ENCODE measurements around the gene CORO6. TPM values are rescaled to one million over a fixed set of nuclear protein-coding genes. Genes with fewer than 3 reads are reported as not detected.

The CORO6 gene
- total RNA-seq, 2 experiments from 2014 or later = 13.9 to 14.2 TPM

DNA sequence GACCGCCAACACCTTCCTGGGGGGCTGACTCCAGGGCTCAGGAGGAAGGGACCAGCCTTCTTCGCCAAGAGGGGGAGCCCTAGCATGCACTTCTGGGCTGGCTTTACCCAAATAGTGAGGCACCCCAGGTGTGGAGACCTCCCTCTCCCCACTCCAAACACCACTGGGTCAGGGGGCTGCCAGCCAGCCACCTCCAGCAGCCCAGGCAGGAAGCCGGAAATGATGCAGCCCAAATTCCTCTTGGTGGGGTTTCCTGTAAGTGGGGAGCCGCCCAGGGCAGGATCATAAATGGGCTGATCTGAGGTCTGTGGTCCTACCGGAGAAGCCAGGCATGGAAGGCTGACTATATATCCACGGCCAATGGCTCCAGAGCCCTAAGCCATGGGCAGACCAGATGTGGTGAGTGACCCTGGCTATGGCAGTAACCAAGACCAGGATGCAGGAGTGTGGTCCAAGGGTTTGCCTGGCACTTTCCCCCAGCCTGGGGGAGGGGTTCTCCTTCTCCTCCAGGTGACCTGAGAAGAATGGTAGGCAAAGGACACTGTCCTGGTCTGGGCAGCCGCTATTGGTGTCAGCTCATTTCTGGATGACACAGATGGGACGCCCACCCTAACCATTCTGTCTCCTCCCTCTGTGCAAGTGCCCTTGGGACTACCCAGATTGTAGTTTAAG, 37.5 kb downstream of the CORO6 start:
- ATAC-seq (no peak), DNase-seq (peak; percentile 52)
- Mint-ChIP-seq H3K27me3 (no peaks in the 10 kb centered on the region), H3K4me3 (peak overlapping the region; percentile 54), H3K4me1 (peaks cover 51% of the 10 kb centered on the region), H3K36me3 (ENCODE audit: low read depth) (peaks cover 34% of the 10 kb centered on the region), H3K9me3 (ENCODE audit: low read depth) (no peaks in the 10 kb centered on the region), H3K27ac (peak overlapping the region; percentile 85)
- ChIA-PET POLR2A (no interaction called here), CTCF (interaction anchor here (0.6 to 2.0 kb wide), 9 partner anchors 10 to 501 kb away, joined by 3 to 7 read pairs (median 3); partner anchors contain the start of gene SSH2)
- intact Hi-C loops (cut with DNase I, micrococcal nuclease) = no loop called here

DNA sequence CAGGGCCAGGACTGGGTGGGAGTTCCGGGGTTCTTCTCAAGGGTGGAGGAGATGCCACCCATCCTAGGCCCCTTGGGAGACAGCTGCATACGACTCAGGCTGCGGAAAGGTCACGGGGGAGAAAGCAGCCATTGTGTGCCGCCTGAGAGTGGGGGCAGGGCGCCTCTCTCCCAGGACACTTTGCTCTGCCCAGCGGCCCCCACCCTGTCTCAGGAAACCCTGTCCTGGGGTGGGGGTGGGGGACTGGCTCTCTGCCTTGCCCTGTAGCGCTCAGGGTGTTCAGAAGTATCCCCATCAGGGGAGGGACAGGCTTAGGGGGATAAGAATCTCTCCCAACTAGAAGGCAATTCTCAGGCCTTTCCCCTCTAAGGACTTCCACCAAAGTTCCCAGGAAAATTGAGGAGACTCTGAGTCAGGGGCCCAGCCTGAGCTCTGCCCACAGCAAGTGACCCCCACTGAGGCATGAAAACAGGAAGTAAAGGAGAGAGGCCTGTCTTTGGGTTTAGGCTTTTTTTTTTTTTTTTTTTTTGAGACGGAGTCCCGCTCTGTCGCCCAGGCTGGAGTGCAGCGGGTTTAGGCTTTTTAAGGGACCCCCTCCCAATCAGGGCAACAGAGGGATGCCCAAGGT, 38.1 kb downstream of the CORO6 start:
- ChIA-PET CTCF (interaction anchor here (0.6 to 1.0 kb wide), 2 partner anchors 9 to 396 kb away, joined by 3 to 5 read pairs; no protein-coding TSS in a partner anchor), POLR2A (no interaction called here)
- intact Hi-C loops (cut with DNase I, micrococcal nuclease) = no loop called here
- Mint-ChIP-seq H3K4me3 (no peak overlapping the region), H3K36me3 (ENCODE audit: low read depth) (peaks cover 39% of the 10 kb centered on the region), H3K27me3 (no peaks in the 10 kb centered on the region), H3K9me3 (ENCODE audit: low read depth) (no peaks in the 10 kb centered on the region), H3K4me1 (peaks cover 47% of the 10 kb centered on the region), H3K27ac (peak overlapping the region; percentile 85)
- DNase-seq (no peak), ATAC-seq (no peak)

DNA sequence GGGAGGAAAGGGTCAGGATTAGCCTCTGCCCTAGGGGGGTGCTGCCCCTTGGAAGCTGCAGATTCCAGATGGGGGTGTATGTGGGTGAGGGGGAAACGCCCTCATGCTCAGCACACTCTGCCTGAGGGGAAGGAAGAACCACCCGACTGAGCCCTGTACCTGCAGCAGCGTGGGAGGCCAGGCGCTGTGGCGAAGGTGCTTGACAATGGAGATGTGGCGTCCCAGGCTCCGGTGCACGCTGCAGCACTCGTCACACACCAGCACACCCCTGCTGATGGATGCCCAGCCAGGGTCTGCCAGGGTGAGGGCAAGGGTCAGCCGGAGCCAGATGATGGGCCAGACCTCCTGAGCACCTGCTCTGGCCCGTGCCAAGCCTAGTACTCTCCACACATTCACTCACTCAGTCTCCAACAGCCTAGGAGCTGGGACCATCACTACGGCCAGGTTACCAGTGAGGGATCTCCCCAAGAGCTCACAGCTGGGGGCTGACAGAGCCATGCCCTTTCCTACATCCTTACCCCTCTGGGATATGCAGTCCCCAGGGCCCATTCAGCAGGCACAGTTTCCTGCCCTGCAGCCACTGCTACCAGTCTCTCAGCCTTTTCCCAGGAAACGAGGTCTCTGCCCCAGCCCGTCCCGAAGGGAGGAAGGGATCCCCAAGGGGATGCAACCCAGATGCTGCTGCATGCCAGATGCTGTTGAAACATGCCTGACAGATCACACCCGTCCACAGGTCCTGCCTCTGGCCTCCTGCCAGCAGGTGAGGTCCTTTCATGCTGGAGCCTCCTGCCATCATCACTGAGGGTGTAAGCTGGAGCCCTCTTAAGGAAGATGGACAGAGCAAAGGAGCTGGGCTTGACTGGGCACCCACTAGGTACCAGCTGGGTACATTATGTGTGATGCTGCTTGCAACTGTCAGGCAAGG, 39.1 kb downstream of the CORO6 start:
- Mint-ChIP-seq H3K4me1 (peaks cover 47% of the 10 kb centered on the region), H3K27ac (peak overlapping the region; percentile 63), H3K9me3 (ENCODE audit: low read depth) (no peaks in the 10 kb centered on the region), H3K27me3 (no peaks in the 10 kb centered on the region), H3K4me3 (no peak overlapping the region), H3K36me3 (ENCODE audit: low read depth) (peaks cover 45% of the 10 kb centered on the region)
- intact Hi-C loops (cut with DNase I, micrococcal nuclease) = no loop called here
- ATAC-seq = no peak
- no peak for DNase-seq
- ChIA-PET POLR2A (no interaction called here), CTCF (interaction anchor here (0.8 to 6.0 kb wide), 4 partner anchors 9 to 348 kb away, joined by 3 to 37 read pairs (median 3); no protein-coding TSS in a partner anchor)

DNA sequence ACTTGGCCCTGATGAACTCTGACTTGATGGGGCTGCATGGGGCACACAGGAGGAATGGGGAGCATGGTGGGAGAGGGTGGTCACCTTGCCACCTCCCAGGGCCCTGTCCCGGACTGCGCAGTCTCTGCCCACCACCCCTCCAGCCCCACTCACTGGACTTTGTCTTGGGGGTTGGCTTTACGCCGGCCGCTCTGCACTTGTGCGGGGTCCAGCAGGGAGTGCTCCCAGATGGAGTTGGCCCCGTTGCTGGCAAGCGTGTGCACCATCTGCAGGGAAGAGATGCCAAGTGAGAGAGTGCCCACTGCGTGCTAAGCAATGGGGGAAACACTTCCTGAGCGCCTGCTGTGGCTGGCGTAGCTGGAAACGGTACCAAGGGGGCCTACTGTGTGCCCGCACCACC, 39.9 kb downstream of the CORO6 start:
- Mint-ChIP-seq H3K36me3 (ENCODE audit: low read depth) (peaks cover 42% of the 10 kb centered on the region), H3K27me3 (no peaks in the 10 kb centered on the region), H3K4me1 (peaks cover 42% of the 10 kb centered on the region), H3K9me3 (ENCODE audit: low read depth) (no peaks in the 10 kb centered on the region), H3K4me3 (no peak overlapping the region), H3K27ac (no peak overlapping the region)
- intact Hi-C loops (cut with DNase I, micrococcal nuclease) = no loop called here
- ATAC-seq (no peak), DNase-seq (no peak)
- ChIA-PET POLR2A (no interaction called here), CTCF (interaction anchor here (0.8 to 6.0 kb wide), 3 partner anchors 9 to 35 kb away, joined by 3 to 37 read pairs (median 3); no protein-coding TSS in a partner anchor)

DNA sequence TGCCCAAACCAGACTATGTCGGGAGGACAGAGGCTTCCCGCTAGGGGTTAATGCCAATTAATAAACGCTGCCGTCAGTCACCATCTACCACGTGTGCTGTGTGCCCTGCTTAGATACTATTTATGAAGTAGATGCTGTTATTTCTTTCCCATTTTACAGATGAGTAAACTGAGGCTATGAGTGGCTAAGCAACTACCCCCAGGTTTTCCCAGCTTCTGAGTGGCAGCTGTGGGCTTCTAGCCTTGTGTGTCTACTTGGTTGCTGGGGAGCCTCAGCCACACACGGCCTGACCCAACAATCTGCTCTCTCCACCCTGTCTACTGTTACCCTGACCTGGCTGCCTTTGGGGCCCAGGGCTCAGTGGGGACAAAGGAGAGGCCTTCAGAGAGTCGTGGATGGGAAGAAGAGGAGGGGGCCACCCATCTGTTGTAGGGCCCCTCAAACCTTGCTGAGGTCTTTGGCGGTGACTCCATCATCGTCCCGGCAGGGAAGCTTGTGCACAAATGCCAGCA, 40.4 kb downstream of the CORO6 start:
- Mint-ChIP-seq H3K4me1 (peaks cover 38% of the 10 kb centered on the region), H3K9me3 (ENCODE audit: low read depth) (no peaks in the 10 kb centered on the region), H3K4me3 (no peak overlapping the region), H3K27me3 (no peaks in the 10 kb centered on the region), H3K36me3 (ENCODE audit: low read depth) (peaks cover 41% of the 10 kb centered on the region), H3K27ac (no peak overlapping the region)
- intact Hi-C loops (cut with DNase I, micrococcal nuclease) = no loop called here
- DNase-seq = no peak
- ATAC-seq = no peak
- CTCF ChIA-PET = interaction anchor here (0.8 to 6.0 kb wide), 7 partner anchors 9 to 57 kb away, joined by 3 to 37 read pairs (median 6); no protein-coding TSS in a partner anchor
- POLR2A ChIA-PET = no interaction called here

DNA sequence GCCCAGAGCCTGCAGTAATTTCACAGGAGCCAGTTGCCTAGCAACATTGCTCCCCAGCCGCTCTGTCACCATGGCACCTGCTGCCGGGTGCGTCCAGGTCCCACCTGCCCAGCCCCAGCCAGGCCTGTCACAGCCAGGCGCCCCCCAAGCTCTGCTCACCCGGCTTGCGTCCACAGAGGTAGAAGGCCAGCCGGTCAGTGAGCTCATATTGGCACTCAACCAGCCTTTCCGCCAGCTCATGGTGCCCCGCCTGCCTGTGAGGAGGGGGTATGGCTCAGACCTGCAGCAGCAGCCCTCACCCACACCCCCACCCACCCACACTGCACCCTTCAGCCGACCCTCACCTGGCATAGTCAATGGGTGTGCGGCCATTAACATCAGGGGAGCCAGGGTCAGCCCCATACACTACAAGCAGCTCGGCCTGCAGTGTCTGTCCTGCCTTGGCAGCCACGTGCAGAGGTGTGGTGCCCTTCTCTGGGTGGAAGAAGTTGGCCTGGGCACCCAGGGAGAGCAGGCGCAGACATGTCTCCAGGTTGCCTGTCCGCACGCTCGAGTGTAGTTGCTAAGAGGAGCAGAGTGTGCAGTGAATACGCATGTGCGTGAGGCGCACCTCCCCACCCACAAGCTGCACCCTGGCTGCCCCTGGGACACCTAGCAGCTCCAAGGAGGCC, 41.0 kb downstream of the CORO6 start:
- H3K4me3 Mint-ChIP-seq = no peak overlapping the region
- DNase-seq = no peak
- intact Hi-C loops (cut with DNase I, micrococcal nuclease) = no loop called here
- CTCF ChIA-PET = interaction anchor here (0.5 to 6.0 kb wide), 14 partner anchors 9 to 511 kb away, joined by 3 to 37 read pairs (median 4); partner anchors contain the start of gene ABHD15
- H3K4me1 Mint-ChIP-seq = peaks cover 32% of the 10 kb centered on the region
- ATAC-seq = no peak
- H3K27me3 Mint-ChIP-seq = no peaks in the 10 kb centered on the region
- H3K27ac Mint-ChIP-seq = no peak overlapping the region
- POLR2A ChIA-PET = no interaction called here
- H3K36me3 Mint-ChIP-seq (ENCODE audit: low read depth) = peaks cover 40% of the 10 kb centered on the region
- H3K9me3 Mint-ChIP-seq (ENCODE audit: low read depth) = no peaks in the 10 kb centered on the region

DNA sequence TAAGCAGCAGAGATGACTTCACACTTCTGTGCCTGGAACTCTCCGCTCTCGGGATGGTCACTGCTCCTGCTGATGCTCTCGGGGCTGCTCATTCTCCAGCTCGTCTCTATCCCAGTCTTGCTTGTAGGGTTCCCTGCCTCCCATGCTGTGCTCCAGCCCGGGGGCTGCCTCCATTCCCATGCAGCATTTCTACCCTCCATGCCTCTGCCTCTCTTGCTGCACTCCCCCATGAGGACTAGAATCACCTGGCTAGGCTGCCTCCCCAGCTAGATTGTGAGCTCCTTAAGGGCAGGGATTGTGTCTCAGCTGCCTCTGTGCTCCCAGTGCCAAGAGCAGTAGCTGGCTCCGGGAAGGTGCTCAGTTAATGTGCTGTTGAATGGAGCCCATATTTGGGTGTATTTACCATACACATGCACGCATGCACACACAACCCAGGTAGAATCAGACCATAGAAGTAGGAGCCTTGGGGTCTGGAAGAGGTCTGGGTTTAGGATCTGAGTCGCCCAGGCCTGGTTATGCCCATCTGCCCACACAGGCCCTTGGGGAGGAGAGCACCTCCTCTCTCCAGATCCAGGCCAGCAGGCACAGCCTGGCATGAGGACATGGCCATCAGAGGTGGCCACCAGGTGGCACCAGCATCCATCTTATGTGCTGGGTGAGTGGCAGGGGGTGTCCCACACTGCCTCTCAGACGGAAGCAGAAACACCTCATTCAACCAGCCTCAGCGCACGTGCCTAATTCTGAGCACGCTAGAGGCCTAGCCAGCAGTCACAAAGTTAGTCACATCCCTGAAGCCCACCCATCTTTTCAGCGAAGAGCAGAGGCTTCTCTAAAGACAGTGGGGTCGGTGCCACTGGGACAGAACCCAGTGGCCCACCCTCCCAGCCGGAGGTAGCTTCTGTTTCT, 42.6 kb downstream of the CORO6 start:
- Mint-ChIP-seq H3K27ac (peak overlapping the region; percentile 72), H3K9me3 (ENCODE audit: low read depth) (no peaks in the 10 kb centered on the region), H3K27me3 (no peaks in the 10 kb centered on the region), H3K36me3 (ENCODE audit: low read depth) (peaks cover 42% of the 10 kb centered on the region), H3K4me3 (no peak overlapping the region), H3K4me1 (peaks cover 18% of the 10 kb centered on the region)
- ChIA-PET POLR2A (no interaction called here), CTCF (interaction anchor here (0.6 to 6.0 kb wide), 21 partner anchors 8 to 705 kb away, joined by 3 to 37 read pairs (median 3); partner anchors contain the start of genes ABHD15 and TP53I13)
- intact Hi-C loops (cut with DNase I, micrococcal nuclease) = loop anchor here (1.0 kb wide), 5 partner anchors 11 to 513 kb away; no protein-coding TSS in a partner anchor
- DNase-seq = peak; percentile 96
- peak; percentile 97 for ATAC-seq

DNA sequence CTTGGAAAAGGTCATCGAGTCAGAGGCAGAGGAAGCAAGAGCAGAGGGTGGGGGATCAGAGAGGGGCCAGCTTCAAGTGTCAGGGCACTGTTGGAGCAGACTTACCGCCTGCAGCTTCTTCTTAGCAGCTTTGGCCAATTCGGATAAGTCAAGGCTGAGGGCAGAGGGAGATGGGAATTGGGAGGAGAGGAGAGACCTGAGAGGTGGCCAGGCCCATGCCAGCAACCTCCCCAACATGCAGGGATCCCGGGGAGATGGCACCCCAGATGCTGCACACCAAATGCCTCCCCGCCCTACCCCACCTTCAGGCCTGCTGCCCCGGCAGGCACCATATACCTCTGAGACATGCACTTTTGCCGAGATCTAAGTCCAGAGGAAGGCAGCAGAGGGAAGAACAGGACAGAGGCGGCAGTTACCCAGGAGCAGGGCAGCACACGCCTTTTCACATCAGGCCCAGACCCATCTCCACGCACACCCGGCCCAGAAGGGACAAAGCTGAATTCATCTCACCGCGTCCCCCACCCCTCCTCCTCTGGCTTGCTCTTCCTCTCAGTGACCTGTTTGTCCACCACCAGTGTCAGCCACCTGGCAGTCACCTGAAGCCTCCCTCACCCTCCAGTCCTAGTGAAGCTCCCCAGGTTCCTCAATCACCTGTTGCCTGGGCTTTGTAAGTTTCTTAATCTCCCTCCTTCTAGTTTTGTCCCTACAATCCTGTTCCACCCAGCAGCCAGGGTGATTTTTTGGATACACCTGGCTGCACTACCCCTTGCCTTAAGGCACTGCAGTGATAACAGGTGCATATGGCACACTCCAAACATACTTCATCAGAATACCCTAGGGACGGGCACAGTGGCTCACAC, 43.9 kb downstream of the CORO6 start:
- ATAC-seq (no peak), DNase-seq (no peak)
- Mint-ChIP-seq H3K4me1 (peaks cover 9% of the 10 kb centered on the region), H3K4me3 (no peak overlapping the region), H3K27ac (no peak overlapping the region), H3K9me3 (ENCODE audit: low read depth) (no peaks in the 10 kb centered on the region), H3K36me3 (ENCODE audit: low read depth) (peaks cover 48% of the 10 kb centered on the region), H3K27me3 (no peaks in the 10 kb centered on the region)
- intact Hi-C loops (cut with DNase I, micrococcal nuclease) = no loop called here
- POLR2A ChIA-PET = no interaction called here
- CTCF ChIA-PET = interaction anchor here (0.6 to 6.0 kb wide), 6 partner anchors 9 to 209 kb away, joined by 3 to 37 read pairs (median 11); partner anchors contain the start of gene TP53I13

DNA sequence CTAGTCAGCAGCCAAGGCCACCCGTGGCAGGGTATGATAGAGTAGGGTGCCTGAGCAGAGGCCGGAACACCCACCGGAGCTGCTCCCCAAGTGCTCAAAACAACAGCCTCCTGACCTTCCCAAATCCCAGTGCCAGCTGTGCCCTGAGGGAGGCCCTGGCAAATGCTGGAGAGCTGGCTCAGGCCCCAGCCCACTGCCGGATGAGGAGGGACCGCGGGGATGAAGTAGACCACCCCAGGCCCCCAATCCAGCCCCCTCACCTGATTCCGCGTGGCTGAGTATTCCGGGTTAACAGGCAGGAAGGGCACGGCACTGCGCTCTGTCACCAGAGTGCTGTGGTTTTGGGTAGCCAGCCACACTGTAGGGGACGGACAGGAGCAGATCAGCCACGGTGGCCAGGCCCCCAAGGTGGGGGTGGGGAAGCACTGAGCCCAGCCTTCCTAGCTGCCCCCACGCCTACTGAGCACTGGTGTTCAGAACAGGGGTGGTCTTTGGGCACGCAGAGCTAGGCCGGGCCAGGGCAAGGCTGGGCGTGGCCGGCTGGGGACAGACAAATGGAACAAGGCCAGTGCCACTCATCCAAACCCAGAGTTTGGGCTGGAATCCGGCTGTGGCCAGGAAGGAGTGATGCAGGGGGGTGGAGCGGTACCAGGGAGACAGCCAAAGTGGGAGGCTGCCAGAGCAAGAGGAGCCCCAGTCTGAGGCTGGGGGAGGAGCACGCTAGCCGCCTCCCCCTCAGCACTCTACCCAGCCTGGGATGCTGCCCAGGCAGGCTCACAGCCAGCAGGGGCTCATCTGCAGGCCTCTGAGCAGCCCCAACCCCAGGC, 45.1 kb downstream of the CORO6 start:
- ATAC-seq (no peak), DNase-seq (no peak)
- Mint-ChIP-seq H3K9me3 (ENCODE audit: low read depth) (no peaks in the 10 kb centered on the region), H3K4me3 (no peak overlapping the region), H3K4me1 (peaks cover 14% of the 10 kb centered on the region), H3K36me3 (ENCODE audit: low read depth) (peaks cover 38% of the 10 kb centered on the region), H3K27me3 (no peaks in the 10 kb centered on the region), H3K27ac (no peak overlapping the region)
- intact Hi-C loops (cut with DNase I, micrococcal nuclease) = no loop called here
- CTCF ChIA-PET = interaction anchor here (0.5 to 13.5 kb wide), 4 partner anchors 10 to 339 kb away, joined by 3 to 93 read pairs (median 20); no protein-coding TSS in a partner anchor
- POLR2A ChIA-PET = interaction anchor here (1.4 kb wide), 1 partner anchor 39 kb away, joined by 3 read pairs; no protein-coding TSS in a partner anchor

Measured in activated CD4-positive, alpha-beta T cell treated with anti-CD3 and anti-CD28 coated beads for 36 hours (primary cell).